Activated naive CD8-positive, alpha-beta T cell treated with anti-CD3 and anti-CD28 coated beads, Interleukin-2, amount 10 ng/mL, durations not matched to agents 7 days and 5 days (primary cell): Measurements from ENCODE around the gene EIF3CL. TPM values are rescaled to one million over a fixed set of nuclear protein-coding genes. Genes with fewer than 3 reads are reported as not detected.
"Not testable (repeated sequence)": the region's sequence is repeated elsewhere in the genome, so short reads cannot be mapped to it uniquely, and the experiment has no call there.

Experiments used
- ATAC-seq: fragments of 150-1000 bp; cut with Tn5 transposase; one replicate; pipeline ENCODE4 v1.10.0; 2021; ENCODE audit warnings: low read depth, moderate library complexity
- POLR2A ChIA-PET: fragments of 350-600 bp; sonication (Branson Sonifier 250); formaldehyde crosslinking; loops from one replicate; lab custom pipeline; 2021; ENCODE audit warnings: antibody characterized with exemption; lab: Charles Lee
- DNase-seq: peaks from one replicate; pipeline ENCODE4 v3.0.0; 2021
- H3K27ac Mint-ChIP-seq: one replicate; pipeline ENCODE4 v1.8.0; 2022; ENCODE audit warnings: mild to moderate bottlenecking, mixed read lengths
- H3K27me3 Mint-ChIP-seq: one replicate; pipeline ENCODE4 v1.8.0; 2022; ENCODE audit warnings: mild to moderate bottlenecking, moderate library complexity, mixed read lengths
- H3K36me3 Mint-ChIP-seq: one replicate; pipeline ENCODE4 v1.8.0; 2021; ENCODE audit warnings: mild to moderate bottlenecking, mixed read lengths
- H3K4me1 Mint-ChIP-seq: one replicate; pipeline ENCODE4 v1.8.0; 2021; ENCODE audit warnings: mixed read lengths
- H3K4me3 Mint-ChIP-seq: one replicate; pipeline ENCODE4 v1.8.0; 2022; ENCODE audit warnings: mild to moderate bottlenecking, moderate library complexity, mixed read lengths
- H3K9me3 Mint-ChIP-seq: one replicate; pipeline ENCODE4 v1.8.0; 2021; ENCODE audit warnings: mixed read lengths
- total RNA-seq, 2 experiments: library from RNA; stranded (reverse); gene quantifications; one replicate each; pipeline ENCODE4 v1.2.3, GENCODE V29; 2021

EIF3CL gene
- total RNA-seq, 2 experiments from 2014 or later: 33.8 to 65.1 TPM

DNA sequence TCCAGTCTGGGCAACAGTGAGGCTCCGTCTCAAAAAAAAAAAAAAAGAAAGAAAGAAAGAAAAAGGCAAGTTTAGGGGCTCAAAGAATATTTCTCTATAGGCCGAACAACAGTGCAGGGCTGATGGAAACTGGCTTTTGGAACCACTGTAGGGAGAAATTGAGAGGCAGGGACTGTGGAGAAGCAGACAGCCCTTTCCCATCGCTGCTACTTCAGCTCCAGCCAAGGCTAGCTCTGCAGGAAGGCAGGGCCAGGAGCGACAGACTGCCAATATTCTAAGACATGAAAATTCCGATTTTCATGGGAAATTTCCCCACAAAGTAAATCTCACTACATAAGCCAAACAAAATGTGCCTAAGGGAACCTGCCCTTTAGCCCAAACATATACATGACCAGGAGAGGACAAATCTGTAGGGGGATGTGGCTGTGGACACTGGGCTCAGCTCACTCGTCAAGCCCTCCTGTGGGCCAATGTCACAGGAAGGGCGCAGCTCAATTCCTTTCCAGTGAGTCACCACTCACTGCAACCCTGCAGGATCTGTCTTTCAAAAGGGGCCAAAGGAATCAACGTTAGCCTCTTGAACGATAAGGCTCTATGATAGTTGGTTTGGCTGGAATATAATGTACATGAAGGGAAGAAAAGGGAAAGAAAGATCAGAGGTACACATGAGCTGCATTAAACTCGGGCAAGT, 21.3 kb downstream of the EIF3CL start:
- DNase-seq, ATAC-seq, H3K27me3 Mint-ChIP-seq, H3K4me3 Mint-ChIP-seq, H3K36me3 Mint-ChIP-seq, H3K4me1 Mint-ChIP-seq, H3K9me3 Mint-ChIP-seq, POLR2A ChIA-PET, H3K27ac Mint-ChIP-seq: not testable (repeated sequence)

DNA sequence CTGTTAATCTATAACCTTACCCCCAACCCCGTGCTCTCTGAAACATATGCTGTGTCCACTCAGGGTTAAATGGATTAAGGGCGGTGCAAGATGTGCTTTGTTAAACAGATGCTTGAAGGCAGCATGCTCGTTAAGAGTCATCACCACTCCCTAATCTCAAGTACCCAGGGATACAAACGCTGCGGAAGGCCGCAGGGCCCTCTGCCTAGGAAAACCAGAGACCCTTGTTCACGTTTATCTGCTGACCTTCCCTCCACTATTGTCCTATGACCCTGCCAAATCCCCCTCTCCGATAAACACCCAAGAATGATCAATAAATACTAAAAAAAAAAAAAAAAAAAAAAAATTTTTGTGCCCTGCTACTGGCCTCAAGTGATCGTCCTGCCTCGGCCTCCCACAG, 25.8 kb downstream of the EIF3CL start:
- ATAC-seq, H3K36me3 Mint-ChIP-seq, H3K27me3 Mint-ChIP-seq, H3K9me3 Mint-ChIP-seq, H3K27ac Mint-ChIP-seq, H3K4me3 Mint-ChIP-seq, H3K4me1 Mint-ChIP-seq, POLR2A ChIA-PET, DNase-seq: not testable (repeated sequence)

GRCh38 chr16:28377108-28377625, 26.5 kb downstream of the EIF3CL start:
- POLR2A ChIA-PET, H3K36me3 Mint-ChIP-seq, H3K27ac Mint-ChIP-seq, H3K9me3 Mint-ChIP-seq, H3K4me1 Mint-ChIP-seq, DNase-seq, H3K27me3 Mint-ChIP-seq, ATAC-seq, H3K4me3 Mint-ChIP-seq: not testable (repeated sequence)

DNA sequence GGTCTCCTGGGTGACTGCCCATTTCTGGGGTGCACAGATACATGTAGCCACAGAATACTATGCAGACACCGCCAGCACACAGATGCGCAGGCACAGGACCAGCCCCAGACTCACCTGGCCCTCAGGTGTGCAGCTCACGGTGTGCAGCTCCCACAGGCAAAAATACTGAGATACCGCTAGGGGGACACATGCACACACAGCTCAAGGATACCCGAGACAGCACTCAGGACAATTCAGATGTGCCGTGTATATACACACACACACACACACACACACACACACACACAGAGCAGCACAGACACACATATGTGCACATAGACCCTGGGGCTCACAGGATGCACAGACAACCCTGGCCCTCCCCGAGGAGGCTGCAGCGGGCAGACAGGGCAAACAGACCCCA, 28.5 kb downstream of the EIF3CL start:
- H3K27me3 Mint-ChIP-seq, DNase-seq, H3K4me1 Mint-ChIP-seq, H3K36me3 Mint-ChIP-seq, POLR2A ChIA-PET, H3K9me3 Mint-ChIP-seq, H3K4me3 Mint-ChIP-seq, H3K27ac Mint-ChIP-seq: not testable (repeated sequence)
- ATAC-seq: peak; percentile 52

- H3K27me3 Mint-ChIP-seq, DNase-seq, ATAC-seq, H3K4me1 Mint-ChIP-seq, H3K36me3 Mint-ChIP-seq, H3K4me3 Mint-ChIP-seq, H3K9me3 Mint-ChIP-seq, POLR2A ChIA-PET, H3K27ac Mint-ChIP-seq: not testable (repeated sequence)
Measured at GRCh38 chr16:28374281-28374680, 29.4 kb downstream of the EIF3CL start.

GRCh38 chr16:28367926-28368325, 35.7 kb downstream of the EIF3CL start:
- DNase-seq, H3K27me3 Mint-ChIP-seq, ATAC-seq: not testable (repeated sequence)

DNA sequence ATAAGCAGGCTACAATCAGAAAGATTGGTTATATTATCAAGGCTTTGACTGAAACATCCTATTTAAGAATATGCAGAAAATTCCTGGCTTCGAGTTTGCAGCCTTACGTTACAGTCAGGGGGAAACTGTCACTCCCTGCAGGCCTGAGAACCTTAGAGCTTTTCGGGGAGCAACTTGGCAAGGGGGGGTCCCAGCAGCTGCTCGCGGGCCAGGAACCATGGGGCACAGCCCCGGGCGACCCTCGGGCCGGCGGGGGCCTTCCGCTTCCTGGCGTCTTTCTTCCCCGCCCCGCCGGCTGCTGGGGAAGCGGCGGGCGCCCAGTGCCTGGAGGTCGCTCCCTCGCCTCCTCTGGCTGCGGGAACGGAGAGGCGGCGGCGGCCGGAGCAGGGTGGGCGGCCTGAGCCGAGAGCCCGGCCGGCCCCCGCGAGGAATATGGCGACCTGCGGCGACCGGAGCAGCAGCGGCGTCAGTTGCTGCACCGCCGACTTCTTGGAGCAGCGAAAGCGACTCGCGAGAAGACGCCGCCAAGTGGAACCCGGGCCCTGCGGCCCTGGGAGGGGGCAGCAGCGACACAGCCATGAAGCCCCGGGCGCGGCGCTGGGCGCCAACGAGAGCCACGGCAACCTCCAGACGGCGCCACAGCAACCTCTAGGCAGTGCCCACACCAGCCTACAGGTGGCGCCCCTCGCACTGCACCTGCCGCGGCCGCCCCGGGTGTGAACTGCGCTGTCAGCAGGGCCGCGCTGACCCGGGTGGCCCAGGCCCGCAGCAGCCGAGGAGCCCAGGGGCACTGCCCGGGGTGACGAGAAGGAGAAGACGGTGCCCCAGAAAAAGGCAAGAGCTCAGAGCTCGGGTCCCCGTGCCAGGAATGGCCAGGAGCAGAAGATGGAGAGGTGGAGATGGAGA, 39.1 kb downstream of the EIF3CL start:
- H3K9me3 Mint-ChIP-seq, H3K4me3 Mint-ChIP-seq, H3K4me1 Mint-ChIP-seq, H3K27me3 Mint-ChIP-seq, H3K27ac Mint-ChIP-seq, H3K36me3 Mint-ChIP-seq, POLR2A ChIA-PET: not testable (repeated sequence)
- ATAC-seq (peak; percentile 95), DNase-seq (peak; percentile 40)

More at GRCh38 chr16:28367926-28368325, 35.7 kb downstream of the EIF3CL start:
- H3K4me3 Mint-ChIP-seq, H3K27ac Mint-ChIP-seq, H3K36me3 Mint-ChIP-seq, H3K4me1 Mint-ChIP-seq, H3K9me3 Mint-ChIP-seq, POLR2A ChIA-PET: not testable (repeated sequence)

GRCh38 chr16:28363408-28363807, 40.2 kb downstream of the EIF3CL start, which contains the start of gene NPIPB6:
Gene NPIPB6, minus strand, starts transcription at chr16:28363508. Its CDS starts 686 bp downstream, at chr16:28362822.
- DNase-seq, H3K9me3 Mint-ChIP-seq, POLR2A ChIA-PET, H3K27ac Mint-ChIP-seq, H3K4me3 Mint-ChIP-seq, ATAC-seq, H3K27me3 Mint-ChIP-seq, H3K36me3 Mint-ChIP-seq, H3K4me1 Mint-ChIP-seq: not testable (repeated sequence)

DNA sequence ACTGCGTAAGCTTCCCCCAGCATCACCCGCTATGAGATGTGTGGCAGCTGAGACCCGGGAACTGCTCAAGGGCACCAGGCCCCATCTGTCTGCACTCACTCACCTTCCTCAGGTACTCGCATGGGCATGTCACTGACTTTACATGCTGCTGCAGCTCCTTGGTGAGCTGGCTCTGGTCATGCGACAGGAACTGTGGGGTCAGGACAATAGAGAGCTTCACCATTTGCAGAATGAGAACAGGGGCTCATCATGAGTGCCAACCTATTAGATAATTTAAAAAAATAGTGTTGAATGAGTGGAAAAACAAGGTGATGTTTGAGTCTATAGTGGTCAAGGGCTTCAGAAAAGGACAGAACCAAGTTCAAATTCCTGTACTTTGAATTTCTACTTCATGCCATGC, 41.0 kb downstream of the EIF3CL start:
- DNase-seq, ATAC-seq, H3K4me1 Mint-ChIP-seq, POLR2A ChIA-PET, H3K36me3 Mint-ChIP-seq, H3K9me3 Mint-ChIP-seq, H3K27me3 Mint-ChIP-seq, H3K27ac Mint-ChIP-seq, H3K4me3 Mint-ChIP-seq: not testable (repeated sequence)

- H3K4me3 Mint-ChIP-seq, DNase-seq, H3K9me3 Mint-ChIP-seq, H3K27ac Mint-ChIP-seq, POLR2A ChIA-PET, H3K27me3 Mint-ChIP-seq, H3K4me1 Mint-ChIP-seq, ATAC-seq, H3K36me3 Mint-ChIP-seq: not testable (repeated sequence)
Measured at GRCh38 chr16:28338230-28338629, 65.4 kb downstream of the EIF3CL start.

DNA sequence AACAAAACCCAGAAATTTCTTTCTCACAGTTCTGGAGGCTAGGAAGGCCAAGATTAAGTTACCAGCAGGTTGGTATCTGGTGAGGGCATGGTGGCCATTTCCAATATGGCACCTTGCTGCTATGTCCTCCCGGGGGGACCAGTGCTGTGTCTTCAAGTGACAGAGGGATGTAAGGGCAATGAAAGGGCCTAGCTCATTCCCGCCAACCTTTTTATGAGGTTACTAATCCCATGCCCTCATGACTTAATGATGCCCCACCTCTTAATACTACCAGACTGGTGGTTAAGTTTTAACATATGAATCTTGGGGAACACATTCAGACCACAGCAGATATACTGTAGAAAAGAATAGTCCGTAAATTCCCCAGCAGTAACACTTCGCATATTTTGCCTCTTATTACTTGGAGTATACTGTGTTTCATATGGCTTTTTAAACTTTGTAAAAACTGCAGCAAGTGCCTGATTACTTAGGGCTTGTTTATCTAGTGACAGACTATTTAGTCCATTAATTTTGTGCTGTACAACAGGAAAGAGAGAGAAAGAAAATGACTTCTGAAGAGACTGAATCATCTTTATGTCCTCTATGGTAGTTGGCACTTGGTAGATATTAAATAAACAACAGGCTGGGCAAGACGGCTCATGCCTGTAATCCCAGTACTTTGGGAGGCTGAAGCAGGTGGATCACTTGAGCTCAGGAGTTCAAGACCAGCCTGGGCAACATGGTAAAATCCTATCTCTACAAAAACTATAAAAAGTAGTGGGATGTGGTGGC, 66.5 kb downstream of the EIF3CL start:
- POLR2A ChIA-PET, H3K9me3 Mint-ChIP-seq, H3K27me3 Mint-ChIP-seq, H3K4me1 Mint-ChIP-seq, ATAC-seq, H3K36me3 Mint-ChIP-seq, H3K27ac Mint-ChIP-seq, DNase-seq, H3K4me3 Mint-ChIP-seq: not testable (repeated sequence)

DNA sequence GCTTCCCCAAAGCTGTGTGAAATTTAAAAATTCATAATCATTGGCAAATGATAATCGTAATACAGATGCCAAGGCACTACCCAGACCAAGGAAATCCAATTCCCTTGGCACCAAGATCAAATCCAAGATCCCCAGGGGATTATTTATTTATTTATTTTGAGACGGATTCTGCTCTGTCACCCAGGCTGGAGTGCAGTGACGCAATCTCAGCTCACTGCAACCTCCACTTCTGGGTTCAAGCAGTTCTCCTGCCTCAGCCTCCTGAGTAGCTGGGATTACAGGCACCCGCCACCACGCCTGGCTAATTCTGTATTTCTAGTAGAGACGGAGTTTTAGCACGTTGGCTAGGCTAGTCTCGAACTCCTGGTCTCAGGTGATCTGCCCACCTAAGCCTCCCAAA, 68.0 kb downstream of the EIF3CL start:
- not testable (repeated sequence) for H3K27ac Mint-ChIP-seq, ATAC-seq, H3K27me3 Mint-ChIP-seq

GRCh38 chr16:28332632-28333031, 71.0 kb downstream of the EIF3CL start:
- H3K36me3 Mint-ChIP-seq, POLR2A ChIA-PET, H3K9me3 Mint-ChIP-seq, H3K4me1 Mint-ChIP-seq, H3K27ac Mint-ChIP-seq, DNase-seq, H3K4me3 Mint-ChIP-seq, H3K27me3 Mint-ChIP-seq, ATAC-seq: not testable (repeated sequence)

More for the DNA sequence above, 68.0 kb downstream of the EIF3CL start:
- H3K4me3 Mint-ChIP-seq, H3K36me3 Mint-ChIP-seq, H3K4me1 Mint-ChIP-seq, DNase-seq, POLR2A ChIA-PET, H3K9me3 Mint-ChIP-seq: not testable (repeated sequence)
